HL-60 (cell line): ENCODE data around the gene ANO3.

Source experiments
- DNase-seq, 2 experiments: peaks; one replicate each; pipeline ENCODE4 v3.0.0-alpha.2; 2010 to 2020; ENCODE audit warnings: low read depth in 1 of 2, low spot score in 1 of 2
- H3K27ac ChIP-seq: fragments of 250-450 bp; sonication (Bioruptor Pico); replicated peaks from 2 replicates; pipeline ENCODE4 v1.5.1; 2020; ENCODE audit warnings: mild to moderate bottlenecking, moderate library complexity
- H3K27me3 ChIP-seq: fragments of 250-450 bp; sonication (Bioruptor Pico); 2 replicates; pipeline ENCODE4 v1.5.1; 2021; ENCODE audit warnings: mild to moderate bottlenecking, moderate library complexity; ENCODE audit not compliant: insufficient read depth, poor library complexity, severe bottlenecking
- H3K4me3 ChIP-seq: replicated peaks from 2 replicates; pipeline ENCODE4 v1.5.1; 2011; ENCODE audit warnings: mild to moderate bottlenecking, control low read depth, low read length; ENCODE audit not compliant: insufficient read depth
- GABPA ChIP-seq: IDR thresholded peaks from 2 replicates; pipeline ENCODE4 v1.6.1; 2012; ENCODE audit warnings: low read depth
- POLR2AphosphoS5 ChIP-seq: IDR thresholded peaks from 2 replicates; pipeline ENCODE4 v1.6.1; 2012; ENCODE audit warnings: low read depth
- SPI1 ChIP-seq: IDR thresholded peaks from 2 replicates; pipeline ENCODE4 v1.6.1; 2012; ENCODE audit warnings: low read depth, mild to moderate bottlenecking, borderline replicate concordance
- TF ChIP-seq, protein P1 (sequence below): IDR thresholded peaks from 2 replicates; pipeline ENCODE4 v1.6.1; 2012; ENCODE audit warnings: low read depth; ENCODE audit not compliant: insufficient replicate concordance
- TF ChIP-seq, protein P2 (sequence below): IDR thresholded peaks from one replicate; pipeline ENCODE4 v1.5.1; 2011; ENCODE audit warnings: low read length, control low read depth, inconsistent platforms; ENCODE audit not compliant: insufficient read depth

Gene ANO3

DNA sequence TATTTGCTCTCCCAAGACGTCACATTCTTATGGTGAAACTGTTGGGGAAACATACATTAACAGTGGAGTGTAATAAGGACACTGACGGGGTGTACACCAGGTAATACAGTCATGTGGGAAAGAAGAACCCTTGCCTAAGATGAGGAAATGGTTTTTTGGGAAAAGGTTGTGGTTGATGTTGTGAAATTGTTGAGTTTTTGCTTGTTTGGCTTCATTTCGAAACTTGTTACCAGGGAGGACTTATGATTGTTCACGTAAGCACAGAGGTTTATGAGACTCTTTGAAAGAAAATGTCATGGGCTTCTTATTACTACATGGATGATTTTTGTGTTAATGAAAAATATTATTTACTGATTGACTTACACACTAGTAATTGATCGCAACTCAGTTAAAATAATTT is 16.8 kb downstream of the ANO3 start:
- Histone ChIP-seq H3K27me3 (no peaks in the 10 kb centered on the region), H3K27ac (no peak overlapping the region), H3K4me3 (no peak overlapping the region)
- no peak for TF ChIP-seq GABPA
- no peak for TF ChIP-seq POLR2AphosphoS5
- TF ChIP-seq, protein P1, sequence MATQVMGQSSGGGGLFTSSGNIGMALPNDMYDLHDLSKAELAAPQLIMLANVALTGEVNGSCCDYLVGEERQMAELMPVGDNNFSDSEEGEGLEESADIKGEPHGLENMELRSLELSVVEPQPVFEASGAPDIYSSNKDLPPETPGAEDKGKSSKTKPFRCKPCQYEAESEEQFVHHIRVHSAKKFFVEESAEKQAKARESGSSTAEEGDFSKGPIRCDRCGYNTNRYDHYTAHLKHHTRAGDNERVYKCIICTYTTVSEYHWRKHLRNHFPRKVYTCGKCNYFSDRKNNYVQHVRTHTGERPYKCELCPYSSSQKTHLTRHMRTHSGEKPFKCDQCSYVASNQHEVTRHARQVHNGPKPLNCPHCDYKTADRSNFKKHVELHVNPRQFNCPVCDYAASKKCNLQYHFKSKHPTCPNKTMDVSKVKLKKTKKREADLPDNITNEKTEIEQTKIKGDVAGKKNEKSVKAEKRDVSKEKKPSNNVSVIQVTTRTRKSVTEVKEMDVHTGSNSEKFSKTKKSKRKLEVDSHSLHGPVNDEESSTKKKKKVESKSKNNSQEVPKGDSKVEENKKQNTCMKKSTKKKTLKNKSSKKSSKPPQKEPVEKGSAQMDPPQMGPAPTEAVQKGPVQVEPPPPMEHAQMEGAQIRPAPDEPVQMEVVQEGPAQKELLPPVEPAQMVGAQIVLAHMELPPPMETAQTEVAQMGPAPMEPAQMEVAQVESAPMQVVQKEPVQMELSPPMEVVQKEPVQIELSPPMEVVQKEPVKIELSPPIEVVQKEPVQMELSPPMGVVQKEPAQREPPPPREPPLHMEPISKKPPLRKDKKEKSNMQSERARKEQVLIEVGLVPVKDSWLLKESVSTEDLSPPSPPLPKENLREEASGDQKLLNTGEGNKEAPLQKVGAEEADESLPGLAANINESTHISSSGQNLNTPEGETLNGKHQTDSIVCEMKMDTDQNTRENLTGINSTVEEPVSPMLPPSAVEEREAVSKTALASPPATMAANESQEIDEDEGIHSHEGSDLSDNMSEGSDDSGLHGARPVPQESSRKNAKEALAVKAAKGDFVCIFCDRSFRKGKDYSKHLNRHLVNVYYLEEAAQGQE = no peak
- no peak for TF ChIP-seq SPI1
- TF ChIP-seq, protein P2, sequence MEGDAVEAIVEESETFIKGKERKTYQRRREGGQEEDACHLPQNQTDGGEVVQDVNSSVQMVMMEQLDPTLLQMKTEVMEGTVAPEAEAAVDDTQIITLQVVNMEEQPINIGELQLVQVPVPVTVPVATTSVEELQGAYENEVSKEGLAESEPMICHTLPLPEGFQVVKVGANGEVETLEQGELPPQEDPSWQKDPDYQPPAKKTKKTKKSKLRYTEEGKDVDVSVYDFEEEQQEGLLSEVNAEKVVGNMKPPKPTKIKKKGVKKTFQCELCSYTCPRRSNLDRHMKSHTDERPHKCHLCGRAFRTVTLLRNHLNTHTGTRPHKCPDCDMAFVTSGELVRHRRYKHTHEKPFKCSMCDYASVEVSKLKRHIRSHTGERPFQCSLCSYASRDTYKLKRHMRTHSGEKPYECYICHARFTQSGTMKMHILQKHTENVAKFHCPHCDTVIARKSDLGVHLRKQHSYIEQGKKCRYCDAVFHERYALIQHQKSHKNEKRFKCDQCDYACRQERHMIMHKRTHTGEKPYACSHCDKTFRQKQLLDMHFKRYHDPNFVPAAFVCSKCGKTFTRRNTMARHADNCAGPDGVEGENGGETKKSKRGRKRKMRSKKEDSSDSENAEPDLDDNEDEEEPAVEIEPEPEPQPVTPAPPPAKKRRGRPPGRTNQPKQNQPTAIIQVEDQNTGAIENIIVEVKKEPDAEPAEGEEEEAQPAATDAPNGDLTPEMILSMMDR = no peak
- DNase-seq = peak in 1 of 2 experiments; percentile 54

DNA sequence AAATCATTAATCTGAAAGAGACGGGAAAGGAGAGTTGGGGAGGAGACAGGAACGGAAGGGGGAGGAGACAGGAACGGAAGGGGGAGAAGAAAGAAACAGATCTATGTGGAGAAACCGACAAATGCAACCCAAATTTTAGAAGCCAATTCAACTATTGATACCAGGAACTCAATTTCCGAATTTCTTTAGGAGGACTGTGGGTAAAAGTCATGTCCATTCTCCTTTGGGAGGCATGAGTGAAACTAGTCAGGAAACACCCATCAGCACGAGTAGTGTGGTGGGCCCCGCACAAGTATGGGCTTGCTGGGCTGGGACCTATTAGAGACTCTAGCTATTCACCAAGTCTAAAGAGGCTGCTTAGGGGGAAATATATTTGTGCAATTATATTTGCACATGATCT is 18.1 kb downstream of the ANO3 start:
- no peak for TF ChIP-seq GABPA
- TF ChIP-seq, protein P2 = no peak
- TF ChIP-seq, protein P1 = no peak
- no peak for TF ChIP-seq POLR2AphosphoS5
- TF ChIP-seq SPI1 = no peak
- no peaks in the 10 kb centered on the region for H3K27me3 ChIP-seq
- no peak overlapping the region for H3K4me3 ChIP-seq
- H3K27ac ChIP-seq = no peak overlapping the region
- DNase-seq = no peak

DNA sequence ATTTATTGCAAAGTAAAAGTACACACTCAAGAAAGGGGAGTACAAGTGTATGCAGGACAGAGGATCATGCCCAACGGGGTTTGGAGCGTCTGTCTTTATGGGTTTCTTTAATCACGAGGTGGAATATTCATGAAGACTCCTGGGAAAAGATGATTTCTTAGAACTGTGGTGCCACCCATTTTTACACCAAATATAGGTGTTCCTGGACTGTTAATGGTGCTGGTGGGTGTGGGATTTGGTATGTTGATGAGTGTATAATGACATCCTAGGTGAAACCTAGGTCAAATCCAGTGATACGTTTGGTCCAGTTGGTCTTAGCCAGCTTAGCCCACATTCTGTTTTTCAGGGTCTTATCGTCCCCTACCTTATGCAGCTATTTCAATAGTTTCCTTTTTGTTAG is 21.1 kb downstream of the ANO3 start:
- no peak overlapping the region for H3K4me3 ChIP-seq
- H3K27ac ChIP-seq = no peak overlapping the region
- no peak for TF ChIP-seq POLR2AphosphoS5
- TF ChIP-seq GABPA = no peak
- TF ChIP-seq, protein P2 = no peak
- TF ChIP-seq SPI1 = no peak
- TF ChIP-seq, protein P1 = no peak
- no peak for DNase-seq
- no peaks in the 10 kb centered on the region for H3K27me3 ChIP-seq
